IPS-18a (cell line): ENCODE measurements around the gene FRMD4A.
"Not testable (repeated sequence)": the region's sequence is repeated elsewhere in the genome, so short reads cannot be mapped to it uniquely, and the experiment has no call there.

Source experiments
- H3K27ac ChIP-seq: one replicate; pipeline ENCODE4 v1.5.1; 2013; ENCODE audit warnings: low read length
- H3K27me3 ChIP-seq: one replicate; pipeline ENCODE4 v1.6.1; 2013; ENCODE audit warnings: mild to moderate bottlenecking, low read length; ENCODE audit not compliant: control insufficient read depth, insufficient read depth
- H3K36me3 ChIP-seq: one replicate; pipeline ENCODE4 v1.6.1; 2013; ENCODE audit warnings: low read depth, low read length; ENCODE audit not compliant: control insufficient read depth
- H3K4me1 ChIP-seq: one replicate; pipeline ENCODE4 v1.6.1; 2013; ENCODE audit warnings: low read depth, low read length; ENCODE audit not compliant: control insufficient read depth
- H3K4me3 ChIP-seq: one replicate; pipeline ENCODE4 v1.5.1; 2013; ENCODE audit warnings: low read length
- H3K9ac ChIP-seq: one replicate; pipeline ENCODE4 v1.6.1; 2013; ENCODE audit warnings: mild to moderate bottlenecking, low read length, moderate library complexity
- H3K9me3 ChIP-seq: one replicate; pipeline ENCODE4 v1.6.1; 2013; ENCODE audit warnings: low read depth, low read length; ENCODE audit not compliant: control insufficient read depth

FRMD4A gene

GRCh38 chr10:14153570-14154055 lies 177.1 kb downstream of the FRMD4A start:
- no peak overlapping the region for H3K4me3 ChIP-seq
- H3K9me3 ChIP-seq = no peaks in the 10 kb centered on the region

GRCh38 chr10:14151571-14151970 lies 179.2 kb downstream of the FRMD4A start:
- Histone ChIP-seq H3K27ac (no peak overlapping the region), H3K36me3 (no peaks in the 10 kb centered on the region), H3K4me3 (no peak overlapping the region), H3K27me3 (no peaks in the 10 kb centered on the region), H3K9me3 (no peaks in the 10 kb centered on the region), H3K9ac (no peak overlapping the region), H3K4me1 (no peaks in the 10 kb centered on the region)

More at GRCh38 chr10:14153570-14154055, 177.1 kb downstream of the FRMD4A start:
- no peak overlapping the region for H3K9ac ChIP-seq
- H3K36me3 ChIP-seq = no peaks in the 10 kb centered on the region
- no peaks in the 10 kb centered on the region for H3K27me3 ChIP-seq
- H3K27ac ChIP-seq = no peak overlapping the region
- no peaks in the 10 kb centered on the region for H3K4me1 ChIP-seq

DNA sequence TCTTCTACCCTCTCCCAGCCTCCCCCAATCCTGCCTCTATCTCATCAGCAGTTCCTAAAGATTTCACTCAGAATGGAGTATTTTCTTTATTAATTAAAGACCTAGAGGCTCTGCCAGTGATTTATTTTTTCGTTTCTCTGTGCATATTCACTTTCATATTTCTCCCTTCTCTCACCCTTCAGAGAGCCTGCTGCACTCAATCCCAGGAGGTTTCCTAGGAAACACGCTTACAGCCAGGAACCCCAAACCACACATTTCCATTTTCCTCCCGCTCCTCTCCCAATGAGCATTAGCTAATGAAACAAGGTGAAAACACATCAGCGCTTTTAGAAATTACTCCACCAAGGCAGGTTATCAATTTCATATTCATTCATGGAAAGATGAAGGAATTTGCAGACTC lies 180.2 kb downstream of the FRMD4A start:
- Histone ChIP-seq H3K4me3 (no peak overlapping the region), H3K27me3 (no peaks in the 10 kb centered on the region), H3K27ac (no peak overlapping the region), H3K9ac (no peak overlapping the region), H3K9me3 (no peaks in the 10 kb centered on the region), H3K36me3 (no peaks in the 10 kb centered on the region), H3K4me1 (no peaks in the 10 kb centered on the region)

DNA sequence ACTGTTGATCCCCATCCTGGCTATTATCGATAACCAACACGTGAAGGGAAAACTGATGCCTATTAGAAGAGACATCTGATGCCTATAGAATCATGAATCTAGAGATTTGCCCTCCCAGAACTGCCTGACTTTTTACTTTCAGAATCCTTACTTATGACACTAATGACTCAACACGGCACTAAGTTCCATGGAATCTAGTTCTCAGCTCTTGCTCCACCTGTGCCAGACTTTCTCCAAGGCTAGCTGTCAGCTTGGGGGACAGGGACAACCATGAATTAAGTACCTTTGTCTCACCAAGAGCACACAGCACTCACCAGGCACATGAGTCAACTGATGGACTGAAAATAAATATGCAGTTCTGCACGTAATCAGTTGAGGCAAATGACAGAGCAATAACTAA lies 184.2 kb downstream of the FRMD4A start:
- H3K4me1 ChIP-seq = no peaks in the 10 kb centered on the region
- no peak overlapping the region for H3K9ac ChIP-seq
- H3K27me3 ChIP-seq = no peaks in the 10 kb centered on the region
- no peak overlapping the region for H3K4me3 ChIP-seq
- H3K27ac ChIP-seq = no peak overlapping the region
- H3K9me3 ChIP-seq = no peaks in the 10 kb centered on the region
- no peaks in the 10 kb centered on the region for H3K36me3 ChIP-seq

DNA sequence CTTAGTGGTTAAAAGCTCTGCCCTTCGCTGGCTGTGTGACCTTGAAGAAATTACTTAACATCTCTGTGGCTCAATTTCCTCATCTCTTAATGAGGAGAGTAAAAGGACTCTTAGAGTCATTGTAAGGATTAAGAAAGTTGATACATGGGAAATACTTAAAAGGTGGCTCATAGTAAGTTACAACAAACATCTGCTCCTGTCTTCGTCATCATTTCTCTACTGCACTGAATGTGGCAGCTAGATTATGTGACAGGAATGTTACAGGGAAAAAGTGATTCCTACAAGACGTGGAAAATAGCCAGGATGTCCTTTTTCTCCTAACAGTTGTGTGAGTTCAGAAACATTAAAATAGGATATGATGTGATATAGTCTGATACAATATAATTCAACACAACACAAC lies 184.7 kb downstream of the FRMD4A start:
- Histone ChIP-seq H3K9me3 (no peaks in the 10 kb centered on the region), H3K27ac (no peak overlapping the region), H3K9ac (no peak overlapping the region), H3K4me3 (no peak overlapping the region), H3K27me3 (no peaks in the 10 kb centered on the region), H3K36me3 (no peaks in the 10 kb centered on the region), H3K4me1 (no peaks in the 10 kb centered on the region)

- H3K9me3 ChIP-seq = no peaks in the 10 kb centered on the region
- no peaks in the 10 kb centered on the region for H3K36me3 ChIP-seq
These were observed 186.3 kb downstream of the FRMD4A start for GRCh38 chr10:14144451-14144850.

GRCh38 chr10:14142606-14143250 lies 188.0 kb downstream of the FRMD4A start:
- H3K4me1 ChIP-seq = no peaks in the 10 kb centered on the region
- no peaks in the 10 kb centered on the region for H3K9me3 ChIP-seq
- no peak overlapping the region for H3K9ac ChIP-seq

More at GRCh38 chr10:14144451-14144850, 186.3 kb downstream of the FRMD4A start:
- Histone ChIP-seq H3K4me3 (no peak overlapping the region), H3K27ac (no peak overlapping the region), H3K9ac (no peak overlapping the region), H3K4me1 (no peaks in the 10 kb centered on the region), H3K27me3 (no peaks in the 10 kb centered on the region)

DNA sequence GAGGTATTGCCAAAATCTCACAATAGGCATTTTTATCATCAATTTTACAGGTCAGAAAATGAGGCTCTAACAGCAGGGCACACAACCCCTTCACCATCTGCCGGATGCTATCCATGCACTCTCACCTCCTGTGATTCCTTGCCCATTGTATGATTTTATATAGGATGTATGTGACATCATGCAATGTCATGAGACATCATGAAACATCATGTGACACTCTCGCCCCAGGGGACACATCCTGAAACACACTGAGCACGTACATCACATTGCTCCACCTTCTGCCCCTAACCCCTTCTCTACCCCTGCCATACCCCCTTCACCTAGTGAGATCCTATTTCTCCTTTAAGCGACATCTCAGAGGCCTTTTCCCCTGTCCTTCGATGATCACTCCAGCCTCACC lies 189.4 kb downstream of the FRMD4A start:
- Histone ChIP-seq H3K9ac (no peak overlapping the region), H3K4me3 (no peak overlapping the region), H3K27ac (no peak overlapping the region), H3K36me3 (no peaks in the 10 kb centered on the region), H3K4me1 (no peaks in the 10 kb centered on the region), H3K27me3 (no peaks in the 10 kb centered on the region), H3K9me3 (no peaks in the 10 kb centered on the region)

More at GRCh38 chr10:14142606-14143250, 188.0 kb downstream of the FRMD4A start:
- H3K4me3 ChIP-seq = no peak overlapping the region
- H3K27ac ChIP-seq = no peak overlapping the region
- no peaks in the 10 kb centered on the region for H3K36me3 ChIP-seq
- no peaks in the 10 kb centered on the region for H3K27me3 ChIP-seq

- H3K27me3 ChIP-seq = no peaks in the 10 kb centered on the region
- no peak overlapping the region for H3K4me3 ChIP-seq
- H3K9ac ChIP-seq = no peak overlapping the region
- H3K9me3 ChIP-seq = no peaks in the 10 kb centered on the region
- H3K36me3 ChIP-seq = no peaks in the 10 kb centered on the region
- H3K4me1 ChIP-seq = no peaks in the 10 kb centered on the region
- no peak overlapping the region for H3K27ac ChIP-seq
These were observed 193.3 kb downstream of the FRMD4A start for GRCh38 chr10:14137391-14137790.

GRCh38 chr10:14135196-14135595 lies 195.5 kb downstream of the FRMD4A start:
- H3K9me3 ChIP-seq, H3K27ac ChIP-seq, H3K36me3 ChIP-seq, H3K4me3 ChIP-seq, H3K27me3 ChIP-seq, H3K4me1 ChIP-seq, H3K9ac ChIP-seq: not testable (repeated sequence)

DNA sequence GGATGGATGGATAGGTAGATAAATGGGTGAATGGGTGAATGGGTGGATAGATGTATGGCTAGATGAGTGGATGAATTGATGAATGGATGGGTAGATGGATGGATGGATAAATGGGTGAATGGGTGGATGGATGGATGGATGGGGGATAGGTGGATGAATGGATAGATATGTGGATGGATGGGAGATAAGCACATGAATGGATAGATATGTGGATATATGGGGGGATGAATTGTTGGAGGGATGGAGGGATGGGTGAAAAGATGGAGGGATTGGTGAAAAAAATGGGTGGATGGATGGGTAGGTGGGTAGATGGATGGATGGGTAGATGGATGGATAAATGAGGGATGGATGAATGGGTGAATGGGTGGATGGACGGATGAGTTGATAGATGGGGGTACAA lies 196.4 kb downstream of the FRMD4A start:
- no peak overlapping the region for H3K4me3 ChIP-seq
- no peaks in the 10 kb centered on the region for H3K36me3 ChIP-seq
- no peak overlapping the region for H3K9ac ChIP-seq
- no peaks in the 10 kb centered on the region for H3K4me1 ChIP-seq
- no peaks in the 10 kb centered on the region for H3K9me3 ChIP-seq
- H3K27ac ChIP-seq = no peak overlapping the region
- H3K27me3 ChIP-seq = no peaks in the 10 kb centered on the region

DNA sequence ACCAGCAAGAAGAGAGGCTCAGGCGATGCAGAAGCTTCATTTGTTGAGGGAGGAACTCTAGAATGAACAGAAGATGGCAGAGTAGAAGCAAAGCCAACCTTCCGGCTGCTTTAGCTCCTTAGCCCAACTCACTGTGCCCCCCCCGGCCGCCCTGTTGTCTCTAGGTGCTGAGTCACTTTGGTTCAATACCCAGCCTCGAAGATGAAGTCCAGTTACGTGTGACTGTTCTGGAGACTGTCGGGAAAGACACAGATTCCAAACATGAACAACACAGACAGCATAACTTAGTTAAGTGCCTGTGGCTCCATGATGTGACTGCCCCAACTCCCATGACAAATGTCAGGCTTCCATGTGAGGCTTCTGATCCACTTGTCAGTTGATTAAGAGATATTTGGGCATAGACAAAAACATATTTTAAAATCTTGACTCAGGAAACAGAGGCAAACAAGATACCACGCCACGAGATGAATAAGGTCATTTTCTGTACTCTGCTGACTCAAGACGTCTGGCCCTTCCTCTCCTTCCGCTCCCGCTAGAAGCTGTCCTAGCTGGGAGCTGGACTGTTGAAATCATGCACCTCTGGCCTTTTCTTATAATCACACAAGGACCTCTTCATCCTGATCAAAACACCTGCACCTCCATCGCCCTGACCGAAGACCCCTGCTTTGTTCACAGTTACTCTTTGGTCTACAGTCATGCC lies 199.3 kb downstream of the FRMD4A start:
- Histone ChIP-seq H3K4me3 (no peak overlapping the region), H3K27me3 (no peaks in the 10 kb centered on the region), H3K9me3 (no peaks in the 10 kb centered on the region), H3K36me3 (no peaks in the 10 kb centered on the region), H3K9ac (no peak overlapping the region), H3K4me1 (no peaks in the 10 kb centered on the region), H3K27ac (no peak overlapping the region)
